Type B pancreatic cell (in vitro differentiated cells): ENCODE results near the gene TUBB4B. TPM values are rescaled to one million over a fixed set of nuclear protein-coding genes. Genes with fewer than 3 reads are reported as not detected.
A peak's percentile ranks its signal among the peaks of the same experiment; 100 is the strongest.

ENCODE experiments used
- DNase-seq: peaks from one replicate; pipeline ENCODE4 v3.0.0; 2021; ENCODE audit warnings: mixed read lengths; ENCODE audit not compliant: unreplicated experiment; ENCODE audit errors: extremely low spot score
- H3K27ac Mint-ChIP-seq: 2 replicates; pipeline ENCODE4 v1.8.0; 2021; ENCODE audit warnings: mild to moderate bottlenecking, mixed read lengths
- H3K27me3 Mint-ChIP-seq: 2 replicates; pipeline ENCODE4 v1.8.0; 2021; ENCODE audit warnings: mixed read lengths
- H3K36me3 Mint-ChIP-seq: 2 replicates; pipeline ENCODE4 v1.8.0; 2021; ENCODE audit warnings: mixed read lengths
- H3K4me1 Mint-ChIP-seq: one replicate; pipeline ENCODE4 v1.8.0; 2021; ENCODE audit warnings: mixed read lengths; ENCODE audit not compliant: unreplicated experiment
- H3K4me3 Mint-ChIP-seq: 2 replicates; pipeline ENCODE4 v1.8.0; 2021; ENCODE audit warnings: mild to moderate bottlenecking, mixed read lengths
- H3K9me3 Mint-ChIP-seq: 2 replicates; pipeline ENCODE4 v1.8.0; 2021; ENCODE audit warnings: mixed read lengths
- total RNA-seq: library from RNA; stranded (reverse); gene quantifications from 2 replicates; pipeline ENCODE4 v1.2.1, GENCODE V29; 2021; ENCODE audit warnings: low replicate concordance
- TF ChIP-seq, protein P1 (sequence below): fragments of 200-600 bp; sonication (generic); conservative IDR thresholded peaks from 2 replicates; pipeline ENCODE4 v1.5.0; 2021; ENCODE audit warnings: antibody characterized with exemption, mild to moderate bottlenecking

The TUBB4B gene
- total RNA-seq, 1 donor from 2014 or later = 326 TPM

- H3K4me3 Mint-ChIP-seq = no peak overlapping the region
- H3K9me3 Mint-ChIP-seq = no peaks in the 10 kb centered on the region
- TF ChIP-seq, protein P1, sequence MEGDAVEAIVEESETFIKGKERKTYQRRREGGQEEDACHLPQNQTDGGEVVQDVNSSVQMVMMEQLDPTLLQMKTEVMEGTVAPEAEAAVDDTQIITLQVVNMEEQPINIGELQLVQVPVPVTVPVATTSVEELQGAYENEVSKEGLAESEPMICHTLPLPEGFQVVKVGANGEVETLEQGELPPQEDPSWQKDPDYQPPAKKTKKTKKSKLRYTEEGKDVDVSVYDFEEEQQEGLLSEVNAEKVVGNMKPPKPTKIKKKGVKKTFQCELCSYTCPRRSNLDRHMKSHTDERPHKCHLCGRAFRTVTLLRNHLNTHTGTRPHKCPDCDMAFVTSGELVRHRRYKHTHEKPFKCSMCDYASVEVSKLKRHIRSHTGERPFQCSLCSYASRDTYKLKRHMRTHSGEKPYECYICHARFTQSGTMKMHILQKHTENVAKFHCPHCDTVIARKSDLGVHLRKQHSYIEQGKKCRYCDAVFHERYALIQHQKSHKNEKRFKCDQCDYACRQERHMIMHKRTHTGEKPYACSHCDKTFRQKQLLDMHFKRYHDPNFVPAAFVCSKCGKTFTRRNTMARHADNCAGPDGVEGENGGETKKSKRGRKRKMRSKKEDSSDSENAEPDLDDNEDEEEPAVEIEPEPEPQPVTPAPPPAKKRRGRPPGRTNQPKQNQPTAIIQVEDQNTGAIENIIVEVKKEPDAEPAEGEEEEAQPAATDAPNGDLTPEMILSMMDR = no peak
- peaks cover 9% of the 10 kb centered on the region for H3K4me1 Mint-ChIP-seq
- H3K36me3 Mint-ChIP-seq = no peaks in the 10 kb centered on the region
- no peaks in the 10 kb centered on the region for H3K27me3 Mint-ChIP-seq
- DNase-seq = no peak
- no peak overlapping the region for H3K27ac Mint-ChIP-seq
These were observed 10.6 kb downstream of the TUBB4B start for GRCh38 chr9:137251490-137252268.

DNA sequence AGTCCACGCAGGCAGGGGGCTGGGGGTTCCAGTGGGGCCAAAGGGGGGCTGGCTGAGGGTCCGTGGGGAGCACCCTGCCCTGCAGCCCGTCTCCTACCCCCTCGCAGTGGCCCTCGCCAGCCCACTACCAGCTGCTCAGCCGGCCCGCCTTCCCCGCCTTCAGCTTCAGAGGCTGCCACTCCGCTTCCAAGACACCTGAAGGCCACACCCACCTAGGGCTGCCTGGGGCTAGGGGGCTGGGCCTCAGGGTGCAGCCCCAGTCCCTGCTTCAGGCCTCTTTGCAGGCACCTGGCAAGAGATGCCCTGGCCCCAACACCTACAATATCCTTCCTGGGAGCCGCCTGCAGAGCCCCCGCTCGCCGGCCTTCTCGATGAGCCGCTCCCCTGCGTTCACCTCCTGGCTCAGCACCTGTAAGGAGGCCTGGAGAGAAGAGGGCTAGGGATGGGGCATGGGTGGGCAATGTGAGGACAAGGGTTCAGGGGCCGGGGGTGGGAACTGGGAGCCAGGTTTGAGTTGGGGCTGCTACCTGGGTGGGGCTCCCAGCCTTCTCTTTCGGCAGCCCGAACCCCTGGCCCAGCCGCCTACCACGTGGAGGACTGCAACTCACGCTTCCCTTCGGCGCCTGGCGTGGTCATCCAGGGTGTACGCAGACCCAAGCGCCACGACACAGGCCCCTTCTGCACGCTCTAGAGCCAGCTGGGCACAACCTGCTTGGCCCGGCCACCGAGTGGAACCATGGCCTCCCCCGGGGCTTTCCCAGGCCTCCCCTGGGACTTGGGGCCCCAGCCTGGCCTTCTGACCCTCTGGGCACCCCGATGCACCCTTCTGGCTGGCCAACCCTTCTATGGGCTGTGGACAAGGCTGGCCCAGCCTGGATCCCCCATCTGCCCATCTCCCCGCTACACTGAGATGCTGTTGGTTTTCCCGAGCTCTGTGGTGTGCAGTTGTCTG is 11.7 kb downstream of the TUBB4B start:
- Mint-ChIP-seq H3K27me3 (no peaks in the 10 kb centered on the region), H3K27ac (no peak overlapping the region), H3K9me3 (no peaks in the 10 kb centered on the region), H3K4me1 (peaks cover 4% of the 10 kb centered on the region), H3K4me3 (peak overlapping the region; percentile 44), H3K36me3 (no peaks in the 10 kb centered on the region)
- no peak for DNase-seq
- TF ChIP-seq, protein P1 = no peak

DNA sequence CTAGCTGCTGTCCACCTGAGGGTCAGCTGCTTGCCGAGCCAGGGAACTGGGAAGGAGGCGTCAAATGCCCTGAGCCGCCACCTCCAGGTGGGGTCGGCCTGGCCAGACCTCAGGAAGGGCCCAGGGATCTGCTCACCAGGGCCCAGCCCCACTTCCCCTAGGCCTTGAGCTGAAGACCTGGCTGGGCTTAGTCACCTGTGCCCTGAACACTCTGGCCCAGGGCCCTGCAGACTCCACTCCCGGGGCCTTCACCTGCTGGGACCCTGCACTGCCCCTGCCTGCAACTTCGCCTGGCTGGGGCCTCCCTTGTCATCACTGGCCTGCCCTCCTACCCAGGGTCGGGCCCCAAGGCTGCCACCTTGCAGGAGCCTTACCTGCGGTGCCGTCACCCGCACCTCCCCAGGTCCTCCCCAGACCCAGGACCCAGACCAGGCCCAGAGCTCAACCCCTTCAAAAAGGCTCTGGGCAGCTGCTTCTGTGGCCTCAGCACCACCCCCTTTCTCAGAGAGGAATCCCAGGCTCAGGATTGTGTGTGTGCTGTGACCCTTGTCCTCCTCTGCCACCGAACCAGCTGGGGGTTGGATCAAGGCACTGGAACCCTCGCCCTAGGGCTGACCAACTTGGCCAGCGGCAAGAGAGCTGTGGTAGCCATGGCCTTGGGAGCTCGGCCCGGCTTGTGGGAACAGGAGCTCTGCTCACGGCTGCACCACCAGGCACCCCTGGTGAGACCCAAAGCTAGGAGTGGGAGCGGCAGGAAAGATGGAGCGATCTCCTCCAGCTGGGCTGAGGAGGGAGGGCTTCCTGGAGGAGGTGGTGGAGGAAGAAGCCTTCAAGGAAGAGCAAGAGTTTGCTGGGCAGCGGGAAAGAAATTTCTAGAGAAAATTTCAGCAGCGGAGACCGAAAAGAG is 12.9 kb downstream of the TUBB4B start:
- peak overlapping the region; percentile 91 for H3K4me3 Mint-ChIP-seq
- peaks cover 4% of the 10 kb centered on the region for H3K4me1 Mint-ChIP-seq
- TF ChIP-seq, protein P1 = no peak
- DNase-seq = no peak
- H3K36me3 Mint-ChIP-seq = no peaks in the 10 kb centered on the region
- H3K27me3 Mint-ChIP-seq = no peaks in the 10 kb centered on the region
- no peaks in the 10 kb centered on the region for H3K9me3 Mint-ChIP-seq
- H3K27ac Mint-ChIP-seq = peak overlapping the region; percentile 89

DNA sequence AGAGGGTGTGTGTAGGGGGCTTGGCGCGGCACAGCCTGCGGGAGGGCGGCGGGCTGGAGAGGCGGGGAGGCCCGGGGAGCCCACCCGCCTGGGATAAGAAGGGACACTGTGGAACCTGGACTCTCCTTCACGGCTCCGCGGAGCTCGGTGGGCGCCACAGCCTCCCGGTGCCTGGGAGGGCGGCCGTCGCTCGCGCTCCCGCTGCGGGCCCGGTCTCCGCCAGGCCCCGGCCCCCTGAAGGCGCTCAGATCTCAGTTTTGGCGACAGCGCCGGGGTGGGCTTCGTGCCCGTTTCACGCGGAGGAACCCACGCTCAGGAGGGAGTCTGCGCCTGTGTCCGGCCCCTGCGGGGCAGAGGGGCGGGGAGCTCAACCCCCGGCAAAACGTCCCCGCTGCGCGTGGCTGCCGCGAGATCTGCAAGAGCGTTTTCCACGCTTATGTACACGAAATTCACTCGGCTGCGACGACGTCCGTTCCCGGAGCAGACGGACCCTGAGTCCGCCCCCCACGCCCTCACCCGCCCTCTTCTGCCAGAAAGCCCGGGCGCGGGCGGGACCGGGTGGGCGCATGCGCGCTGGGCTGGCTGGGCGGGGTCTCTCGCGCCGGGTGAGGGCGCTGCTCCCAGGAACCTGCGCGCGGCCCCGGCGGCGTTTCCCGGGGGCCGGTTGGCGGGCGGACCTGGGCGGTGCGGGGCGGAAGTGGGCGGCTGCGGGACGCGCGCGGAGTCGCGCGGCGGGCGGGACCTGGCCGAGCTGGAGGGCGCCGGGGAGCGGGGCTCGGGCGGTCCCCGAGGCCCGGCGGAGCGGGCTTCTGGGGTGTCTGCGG is 13.7 kb downstream of the TUBB4B start, which contains the start of gene NELFB:
Gene NELFB, plus strand, starts transcription at position 704 of the 824 bp plus-strand sequence.
- Mint-ChIP-seq H3K4me1 (peaks cover 4% of the 10 kb centered on the region), H3K36me3 (no peaks in the 10 kb centered on the region)
- DNase-seq = peak; percentile 98

More for the DNA sequence above, 13.7 kb downstream of the TUBB4B start, which contains the start of gene NELFB:
- TF ChIP-seq, protein P1 = peak; percentile 20
- Mint-ChIP-seq H3K4me3 (peak within 1 kb of the TSS; percentile 91), H3K27me3 (no peaks in the 10 kb centered on the region), H3K27ac (peak within 1 kb of the TSS; percentile 89), H3K9me3 (no peaks in the 10 kb centered on the region)
